ENCODE results near the gene S100Z.
A peak's percentile ranks its signal among the peaks of the same experiment; 100 is the strongest.
"Not testable (repeated sequence)": the region's sequence is repeated elsewhere in the genome, so short reads cannot be mapped to it uniquely, and the experiment has no call there.

S100Z gene

GRCh38 chr5:76812209-76812608 is 37.6 kb upstream of the S100Z start:
- not testable (repeated sequence) for H3K27ac ChIP-seq (ENCODE audit: low read length); H3K9me3 ChIP-seq (ENCODE audit: control insufficient read depth in 1 of 2, low read length in 2 of 2); H3K27me3 ChIP-seq (ENCODE audit: low read depth, low read length); H3K36me3 ChIP-seq (ENCODE audit: control insufficient read depth in 1 of 2, insufficient read depth in 2 of 2, low read length in 2 of 2); H3K4me3 ChIP-seq (ENCODE audit: low read depth in 1 of 2, low read length in 2 of 2); H3K4me1 ChIP-seq (ENCODE audit: control insufficient read depth in 1 of 2, insufficient read depth in 2 of 2, low read length in 2 of 2)

- Histone ChIP-seq H3K27ac (ENCODE audit: low read length) (no peak overlapping the region), H3K4me3 (ENCODE audit: low read depth in 1 of 2, low read length in 2 of 2) (no peak overlapping the region), H3K27me3 (ENCODE audit: low read depth, low read length) (peaks cover 6% of the 10 kb centered on the region), H3K4me1 (ENCODE audit: control insufficient read depth in 1 of 2, insufficient read depth in 2 of 2, low read length in 2 of 2) (peaks cover 0 to 7% of the 10 kb centered on the region in 2 donors), H3K9me3 (ENCODE audit: control insufficient read depth in 1 of 2, low read length in 2 of 2) (no peaks in the 10 kb centered on the region), H3K36me3 (ENCODE audit: control insufficient read depth in 1 of 2, insufficient read depth in 2 of 2, low read length in 2 of 2) (no peaks in the 10 kb centered on the region)
Observed at GRCh38 chr5:76813982-76814562, 35.7 kb upstream of the S100Z start.

- Histone ChIP-seq H3K4me3 (ENCODE audit: low read depth in 1 of 2, low read length in 2 of 2) (no peak overlapping the region), H3K36me3 (ENCODE audit: control insufficient read depth in 1 of 2, insufficient read depth in 2 of 2, low read length in 2 of 2) (no peaks in the 10 kb centered on the region), H3K4me1 (ENCODE audit: control insufficient read depth in 1 of 2, insufficient read depth in 2 of 2, low read length in 2 of 2) (peaks cover 0 to 16% of the 10 kb centered on the region in 2 donors), H3K9me3 (ENCODE audit: control insufficient read depth in 1 of 2, low read length in 2 of 2) (no peaks in the 10 kb centered on the region), H3K27me3 (ENCODE audit: low read depth, low read length) (peaks cover 16% of the 10 kb centered on the region), H3K27ac (ENCODE audit: low read length) (no peak overlapping the region)
Observed at GRCh38 chr5:76816110-76816831, 33.5 kb upstream of the S100Z start.

GRCh38 chr5:76818844-76819831 is 30.7 kb upstream of the S100Z start, which contains the start of gene F2RL1:
F2RL1 (plus strand) TSS chr5:76819030; CDS start chr5:76819183, 153 bp downstream.
- Histone ChIP-seq H3K4me1 (ENCODE audit: control insufficient read depth in 1 of 2, insufficient read depth in 2 of 2, low read length in 2 of 2) (peaks cover 0 to 16% of the 10 kb centered on the region in 2 donors), H3K9me3 (ENCODE audit: control insufficient read depth in 1 of 2, low read length in 2 of 2) (no peaks in the 10 kb centered on the region), H3K36me3 (ENCODE audit: control insufficient read depth in 1 of 2, insufficient read depth in 2 of 2, low read length in 2 of 2) (no peaks in the 10 kb centered on the region), H3K27me3 (ENCODE audit: low read depth, low read length) (peaks cover 16% of the 10 kb centered on the region), H3K27ac (ENCODE audit: low read length) (peak within 1 kb of the TSS; percentile 77), H3K4me3 (ENCODE audit: low read depth in 1 of 2, low read length in 2 of 2) (peak within 1 kb of the TSS; percentile 74 to 84)

- Histone ChIP-seq H3K4me1 (ENCODE audit: control insufficient read depth in 1 of 2, insufficient read depth in 2 of 2, low read length in 2 of 2) (peaks cover 0 to 16% of the 10 kb centered on the region in 2 donors), H3K36me3 (ENCODE audit: control insufficient read depth in 1 of 2, insufficient read depth in 2 of 2, low read length in 2 of 2) (no peaks in the 10 kb centered on the region), H3K27ac (ENCODE audit: low read length) (peak overlapping the region; percentile 77), H3K4me3 (ENCODE audit: low read depth in 1 of 2, low read length in 2 of 2) (peak overlapping the region; percentile 74 to 84), H3K27me3 (ENCODE audit: low read depth, low read length) (peaks cover 16% of the 10 kb centered on the region), H3K9me3 (ENCODE audit: control insufficient read depth in 1 of 2, low read length in 2 of 2) (peaks cover 0 to 3% of the 10 kb centered on the region in 2 donors)
Observed at GRCh38 chr5:76819851-76820525, 29.8 kb upstream of the S100Z start.

- H3K27ac ChIP-seq (ENCODE audit: low read length): peak overlapping the region; percentile 77
- peak overlapping the region in 1 of 2 donors; percentile 74 for H3K4me3 ChIP-seq (ENCODE audit: low read depth in 1 of 2, low read length in 2 of 2)
- H3K4me1 ChIP-seq (ENCODE audit: control insufficient read depth in 1 of 2, insufficient read depth in 2 of 2, low read length in 2 of 2): peaks cover 0 to 16% of the 10 kb centered on the region in 2 donors
- peaks cover 16% of the 10 kb centered on the region for H3K27me3 ChIP-seq (ENCODE audit: low read depth, low read length)
- peaks cover 0 to 3% of the 10 kb centered on the region in 2 donors for H3K9me3 ChIP-seq (ENCODE audit: control insufficient read depth in 1 of 2, low read length in 2 of 2)
- H3K36me3 ChIP-seq (ENCODE audit: control insufficient read depth in 1 of 2, insufficient read depth in 2 of 2, low read length in 2 of 2): no peaks in the 10 kb centered on the region
Observed at GRCh38 chr5:76820526-76820890, 29.3 kb upstream of the S100Z start.

- Histone ChIP-seq H3K4me1 (ENCODE audit: control insufficient read depth in 1 of 2, insufficient read depth in 2 of 2, low read length in 2 of 2) (peaks cover 0 to 16% of the 10 kb centered on the region in 2 donors), H3K27ac (ENCODE audit: low read length) (peak overlapping the region; percentile 77), H3K4me3 (ENCODE audit: low read depth in 1 of 2, low read length in 2 of 2) (peak overlapping the region in 1 of 2 donors; percentile 74), H3K27me3 (ENCODE audit: low read depth, low read length) (peaks cover 16% of the 10 kb centered on the region), H3K36me3 (ENCODE audit: control insufficient read depth in 1 of 2, insufficient read depth in 2 of 2, low read length in 2 of 2) (no peaks in the 10 kb centered on the region), H3K9me3 (ENCODE audit: control insufficient read depth in 1 of 2, low read length in 2 of 2) (peaks cover 0 to 3% of the 10 kb centered on the region in 2 donors)
Observed at GRCh38 chr5:76821136-76821535, 28.7 kb upstream of the S100Z start.

- Histone ChIP-seq H3K4me1 (ENCODE audit: control insufficient read depth in 1 of 2, insufficient read depth in 2 of 2, low read length in 2 of 2) (peaks cover 0 to 16% of the 10 kb centered on the region in 2 donors), H3K27me3 (ENCODE audit: low read depth, low read length) (peaks cover 16% of the 10 kb centered on the region)
- not testable (repeated sequence) for H3K9me3 ChIP-seq (ENCODE audit: control insufficient read depth in 1 of 2, low read length in 2 of 2); H3K36me3 ChIP-seq (ENCODE audit: control insufficient read depth in 1 of 2, insufficient read depth in 2 of 2, low read length in 2 of 2); H3K4me3 ChIP-seq (ENCODE audit: low read depth in 1 of 2, low read length in 2 of 2); H3K27ac ChIP-seq (ENCODE audit: low read length)
Observed at GRCh38 chr5:76822105-76822731, 27.6 kb upstream of the S100Z start.

- H3K4me1 ChIP-seq (ENCODE audit: control insufficient read depth in 1 of 2, insufficient read depth in 2 of 2, low read length in 2 of 2); H3K4me3 ChIP-seq (ENCODE audit: low read depth in 1 of 2, low read length in 2 of 2); H3K36me3 ChIP-seq (ENCODE audit: control insufficient read depth in 1 of 2, insufficient read depth in 2 of 2, low read length in 2 of 2); H3K9me3 ChIP-seq (ENCODE audit: control insufficient read depth in 1 of 2, low read length in 2 of 2); H3K27me3 ChIP-seq (ENCODE audit: low read depth, low read length); H3K27ac ChIP-seq (ENCODE audit: low read length): not testable (repeated sequence)
Observed at GRCh38 chr5:76826416-76826815, 23.4 kb upstream of the S100Z start.

GRCh38 chr5:76831110-76831452 is 18.7 kb upstream of the S100Z start:
- Histone ChIP-seq H3K27me3 (ENCODE audit: low read depth, low read length) (no peaks in the 10 kb centered on the region), H3K27ac (ENCODE audit: low read length) (no peak overlapping the region), H3K4me3 (ENCODE audit: low read depth in 1 of 2, low read length in 2 of 2) (no peak overlapping the region), H3K36me3 (ENCODE audit: control insufficient read depth in 1 of 2, insufficient read depth in 2 of 2, low read length in 2 of 2) (no peaks in the 10 kb centered on the region), H3K4me1 (ENCODE audit: control insufficient read depth in 1 of 2, insufficient read depth in 2 of 2, low read length in 2 of 2) (no peaks in the 10 kb centered on the region), H3K9me3 (ENCODE audit: control insufficient read depth in 1 of 2, low read length in 2 of 2) (no peaks in the 10 kb centered on the region)

All from muscle layer of duodenum (tissue), 2 donors.